Common myeloid progenitor, CD34-positive (primary cell): ENCODE measurements around the gene PTPN18.

Experiments
- CTCF ChIA-PET: fragments of 350-600 bp; sonication (Branson Sonifier 250); formaldehyde crosslinking; loops from one replicate; lab custom pipeline; 2021; ENCODE audit warnings: antibody characterized with exemption; lab: Charles Lee
- POLR2A ChIA-PET: fragments of 350-600 bp; sonication (Branson Sonifier 250); formaldehyde crosslinking; loops from one replicate; lab custom pipeline; 2021; ENCODE audit warnings: antibody characterized with exemption; lab: Charles Lee
- DNase-seq, 3 donors: peaks; one replicate each; pipeline versions ENCODE4 v3.0.0 to v3.0.0-alpha.2; 2013
- H3K27ac ChIP-seq, 2 experiments: 1 replicate in 1 of 2; 2 replicates in 1 of 2; pipeline ENCODE4 v1.7.0; 2013; ENCODE audit warnings: inconsistent platforms in 2 of 2, low read length in 2 of 2, mild to moderate bottlenecking in 2 of 2, low read depth in 1 of 2, moderate library complexity in 1 of 2; ENCODE audit not compliant: severe bottlenecking in 2 of 2, insufficient read depth in 1 of 2, poor library complexity in 1 of 2
- H3K27me3 ChIP-seq, 5 experiments: replicated peaks in 2 of 5; 1 replicate in 3 of 5; 2 replicates in 2 of 5; pipeline versions ENCODE4 v1.6.1 to v1.7.0; 2013; ENCODE audit warnings: low read length in 4 of 5, mild to moderate bottlenecking in 2 of 5, moderate library complexity in 2 of 5, inconsistent platforms in 1 of 5; ENCODE audit not compliant: insufficient read depth in 5 of 5, control insufficient read depth in 4 of 5
- H3K36me3 ChIP-seq, 4 experiments: 1 replicate in 2 of 4; 2 replicates in 2 of 4; pipeline versions ENCODE4 v1.6.1 to v1.7.0; 2013; ENCODE audit warnings: low read length in 3 of 4, control low read depth in 1 of 4, mild to moderate bottlenecking in 1 of 4; ENCODE audit not compliant: control insufficient read depth in 4 of 4, insufficient read depth in 4 of 4
- H3K4me1 ChIP-seq, 4 experiments: 1 replicate in 3 of 4; 2 replicates in 1 of 4; pipeline versions ENCODE4 v1.6.1 to v1.7.1; 2013; ENCODE audit warnings: low read length in 3 of 4, mild to moderate bottlenecking in 3 of 4, control low read depth in 1 of 4, inconsistent platforms in 1 of 4, moderate library complexity in 1 of 4; ENCODE audit not compliant: control insufficient read depth in 4 of 4, insufficient read depth in 4 of 4; ENCODE audit errors: control extremely low read depth in 1 of 4
- H3K4me3 ChIP-seq, 7 experiments: 1 replicate in 4 of 7; 2 replicates in 3 of 7; pipeline versions ENCODE4 v1.5.1 to v1.7.0; 2013; ENCODE audit warnings: mild to moderate bottlenecking in 7 of 7, low read length in 6 of 7, moderate library complexity in 6 of 7, inconsistent platforms in 2 of 7, low read depth in 2 of 7, control low read depth in 1 of 7; ENCODE audit not compliant: insufficient read depth in 4 of 7, control insufficient read depth in 1 of 7; ENCODE audit errors: extremely low read depth in 1 of 7
- H3K9me3 ChIP-seq, 5 experiments: 1 replicate in 4 of 5; 2 replicates in 1 of 5; pipeline versions ENCODE4 v1.6.1 to v1.7.1; 2013; ENCODE audit warnings: low read length in 4 of 5, mild to moderate bottlenecking in 2 of 5, inconsistent platforms in 1 of 5, low read depth in 1 of 5, moderate library complexity in 1 of 5; ENCODE audit not compliant: control insufficient read depth in 4 of 5, insufficient read depth in 2 of 5; ENCODE audit errors: control extremely low read depth in 1 of 5
- WGBS: methylation state at CpG from one replicate; pipeline ENCODE4 v1.1.5; 2013; ENCODE audit not compliant: insufficient coverage; 5-methylcytosine and 5-hydroxymethylcytosine counted together

PTPN18 gene

DNA sequence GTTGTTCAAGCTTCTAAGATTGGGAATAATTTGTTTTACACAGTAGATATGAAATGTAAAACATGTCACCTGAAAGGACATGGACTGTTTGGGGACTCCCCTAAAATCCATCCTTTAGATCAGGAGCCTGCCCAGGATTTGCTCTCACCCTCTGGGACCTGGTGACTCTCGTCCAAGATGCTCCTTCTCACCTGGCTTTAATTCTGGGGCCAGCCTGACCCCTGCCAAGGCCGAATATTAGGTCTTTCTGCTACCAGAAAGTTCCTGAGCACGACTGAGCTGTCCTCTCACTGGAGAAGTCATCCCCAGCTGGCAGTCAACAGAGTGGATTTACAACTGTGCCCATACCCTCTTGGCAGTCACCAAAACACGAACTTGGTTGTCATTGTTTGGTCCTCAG is 25.3 kb downstream of the PTPN18 start:
- POLR2A ChIA-PET = no interaction called here
- Histone ChIP-seq H3K4me3 (no peak overlapping the region), H3K27me3 (no peaks in the 10 kb centered on the region), H3K27ac (no peak overlapping the region), H3K36me3 (peaks cover 0 to 6% (median 4%) of the 10 kb centered on the region in 4 experiments), H3K4me1 (peaks cover 0 to 11% (median 3%) of the 10 kb centered on the region in 4 experiments), H3K9me3 (no peaks in the 10 kb centered on the region)
- 98% methylated on average over 4 of the region's 4 CpGs for WGBS
- CTCF ChIA-PET = no interaction called here
- DNase-seq = no peak

DNA sequence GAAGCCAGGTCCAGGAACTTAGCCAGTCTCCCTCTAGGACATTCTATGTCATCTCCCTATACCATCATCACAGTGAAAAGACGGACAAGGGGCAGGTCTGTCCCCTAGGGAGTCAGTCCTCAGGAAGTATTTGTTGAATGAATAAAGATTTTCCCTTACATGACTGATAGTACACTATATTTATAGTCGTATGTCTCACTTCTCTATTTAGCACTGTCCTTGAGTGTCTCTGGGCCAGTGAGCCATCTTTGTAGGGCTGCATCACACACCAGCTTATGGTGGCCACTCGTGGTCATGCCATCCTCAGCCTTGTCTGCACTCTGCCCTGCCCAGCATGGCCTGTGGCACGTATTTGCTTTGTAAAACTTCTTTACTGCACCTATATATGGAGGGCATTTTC is 25.8 kb downstream of the PTPN18 start:
- no peak for DNase-seq
- Histone ChIP-seq H3K27ac (no peak overlapping the region), H3K36me3 (peaks cover 0 to 5% (median 3%) of the 10 kb centered on the region in 4 experiments), H3K27me3 (no peaks in the 10 kb centered on the region), H3K4me1 (peaks cover 0 to 11% (median 3%) of the 10 kb centered on the region in 4 experiments), H3K4me3 (no peak overlapping the region), H3K9me3 (no peaks in the 10 kb centered on the region)
- POLR2A ChIA-PET = no interaction called here
- 100% methylated on average over 1 of the region's 4 CpGs for WGBS
- CTCF ChIA-PET = no interaction called here

DNA sequence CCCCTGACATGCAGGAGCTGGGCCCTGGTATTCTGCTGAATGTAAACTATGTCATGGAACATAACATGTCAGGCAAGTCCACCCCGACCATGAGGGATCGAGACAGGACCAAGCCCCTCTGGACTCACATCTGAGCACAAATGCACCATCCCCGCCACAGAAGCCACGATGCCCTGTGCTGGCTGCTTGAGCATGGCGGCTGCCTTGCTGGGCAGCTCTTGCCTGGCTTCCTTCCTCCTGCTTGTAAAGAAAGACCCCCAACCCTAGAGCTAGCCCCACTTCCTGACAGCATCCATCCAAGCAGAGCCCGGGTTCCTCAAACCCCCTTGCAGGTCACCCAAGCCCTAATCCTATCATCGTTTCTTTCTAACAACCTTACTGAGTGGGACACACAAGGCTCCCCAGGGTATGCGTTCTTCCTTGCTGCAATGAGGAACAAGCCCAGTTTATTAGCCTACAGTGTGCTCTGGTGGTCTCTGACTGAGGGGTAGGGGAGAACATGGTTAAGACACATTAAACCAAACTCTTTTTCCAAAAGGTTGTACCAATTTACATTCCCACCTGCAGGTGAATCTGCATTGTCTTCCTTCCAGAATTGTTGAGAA is 26.6 kb downstream of the PTPN18 start:
- DNase-seq = no peak
- H3K27me3 ChIP-seq = no peaks in the 10 kb centered on the region
- ChIA-PET POLR2A (no interaction called here), CTCF (no interaction called here)
- 96% methylated on average over 5 of the region's 8 CpGs for WGBS
- H3K4me1 ChIP-seq = peaks cover 0 to 11% (median 3%) of the 10 kb centered on the region in 4 experiments
- H3K36me3 ChIP-seq = peaks cover 0 to 2% (median 1%) of the 10 kb centered on the region in 4 experiments
- H3K4me3 ChIP-seq = no peak overlapping the region
- H3K9me3 ChIP-seq = no peaks in the 10 kb centered on the region
- no peak overlapping the region for H3K27ac ChIP-seq

DNA sequence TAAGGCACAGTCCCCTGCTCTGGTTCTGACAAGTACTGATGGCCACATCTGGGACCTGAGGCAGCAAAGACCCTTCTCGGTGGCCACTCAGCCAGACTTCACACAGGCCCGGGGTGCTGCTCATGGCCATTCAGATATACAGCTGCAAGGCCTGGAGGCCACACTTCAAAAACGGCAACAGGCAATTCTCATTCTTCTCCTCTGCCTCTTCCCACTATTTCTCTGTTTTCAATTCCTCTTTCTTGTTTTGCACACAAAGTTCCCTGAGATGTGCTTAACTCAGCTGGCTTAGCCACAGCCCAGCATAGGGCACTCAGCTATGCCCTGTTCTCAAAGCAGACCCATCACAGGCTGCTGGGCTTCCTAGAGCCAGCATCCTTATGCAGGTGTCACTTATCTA is 29.9 kb downstream of the PTPN18 start:
- ChIA-PET CTCF (interaction anchor here (1.1 to 1.6 kb wide), 2 partner anchors 13 to 31 kb away, joined by 3 to 5 read pairs; no protein-coding TSS in a partner anchor), POLR2A (no interaction called here)
- Histone ChIP-seq H3K27me3 (no peaks in the 10 kb centered on the region), H3K9me3 (no peaks in the 10 kb centered on the region), H3K27ac (no peak overlapping the region), H3K4me1 (peaks cover 0 to 6% (median 5%) of the 10 kb centered on the region in 4 experiments), H3K4me3 (no peak overlapping the region), H3K36me3 (peaks cover 0 to 2% (median 1%) of the 10 kb centered on the region in 4 experiments)
- no peak for DNase-seq
- WGBS = 90% methylated on average over 3 of the region's 3 CpGs

DNA sequence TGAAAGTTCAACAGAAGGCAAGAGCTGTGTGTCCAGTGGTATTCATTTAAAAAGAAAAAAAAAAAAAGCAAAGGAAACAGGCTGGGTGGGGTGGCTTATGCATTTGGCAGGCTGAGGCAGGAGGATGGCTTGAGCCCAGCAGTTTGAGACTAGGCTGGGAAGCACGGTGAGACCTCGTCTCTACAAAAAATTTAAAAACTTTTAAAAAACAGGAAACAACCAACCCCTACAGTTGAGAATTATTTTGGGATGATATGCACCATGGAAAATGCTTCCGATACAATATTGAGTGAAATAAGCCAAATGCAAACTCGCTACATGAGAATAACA is 31.2 kb downstream of the PTPN18 start:
- H3K4me1 ChIP-seq = peaks cover 0 to 17% (median 15%) of the 10 kb centered on the region in 4 experiments
- WGBS = 100% methylated on average over 1 of the region's 4 CpGs
- POLR2A ChIA-PET = no interaction called here
- H3K27ac ChIP-seq = no peak overlapping the region
- no peak for DNase-seq
- H3K27me3 ChIP-seq = no peaks in the 10 kb centered on the region
- CTCF ChIA-PET = no interaction called here
- H3K9me3 ChIP-seq = no peaks in the 10 kb centered on the region
- H3K4me3 ChIP-seq = no peak overlapping the region
- no peaks in the 10 kb centered on the region for H3K36me3 ChIP-seq

DNA sequence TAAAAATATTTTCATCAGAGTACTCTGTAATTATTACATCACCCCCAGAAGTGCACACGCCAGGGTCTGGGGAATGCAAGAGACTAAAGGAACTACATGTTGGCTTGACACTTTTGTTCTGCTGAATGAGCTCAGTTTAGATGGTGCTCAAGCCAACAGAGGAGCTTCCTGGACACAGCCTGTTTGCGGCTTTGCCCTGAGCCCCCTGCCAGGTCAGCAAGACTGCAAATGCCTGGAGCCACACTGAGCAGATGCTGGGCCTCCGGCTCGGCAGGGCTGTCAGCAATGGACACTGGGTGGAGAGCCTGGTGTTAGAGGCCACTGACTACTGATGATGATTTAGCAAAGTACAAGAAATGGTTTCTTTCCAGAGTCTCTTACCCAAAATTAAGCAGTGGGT is 31.9 kb downstream of the PTPN18 start:
- no peaks in the 10 kb centered on the region for H3K9me3 ChIP-seq
- H3K4me3 ChIP-seq = no peak overlapping the region
- H3K36me3 ChIP-seq = no peaks in the 10 kb centered on the region
- H3K27ac ChIP-seq = no peak overlapping the region
- H3K4me1 ChIP-seq = peaks cover 0 to 18% (median 17%) of the 10 kb centered on the region in 4 experiments
- POLR2A ChIA-PET = no interaction called here
- no peaks in the 10 kb centered on the region for H3K27me3 ChIP-seq
- DNase-seq = no peak
- WGBS = 95% methylated on average over 4 of the region's 4 CpGs
- CTCF ChIA-PET = interaction anchor here (3.9 kb wide), 1 partner anchor 14 kb away, joined by 18 read pairs; no protein-coding TSS in a partner anchor

DNA sequence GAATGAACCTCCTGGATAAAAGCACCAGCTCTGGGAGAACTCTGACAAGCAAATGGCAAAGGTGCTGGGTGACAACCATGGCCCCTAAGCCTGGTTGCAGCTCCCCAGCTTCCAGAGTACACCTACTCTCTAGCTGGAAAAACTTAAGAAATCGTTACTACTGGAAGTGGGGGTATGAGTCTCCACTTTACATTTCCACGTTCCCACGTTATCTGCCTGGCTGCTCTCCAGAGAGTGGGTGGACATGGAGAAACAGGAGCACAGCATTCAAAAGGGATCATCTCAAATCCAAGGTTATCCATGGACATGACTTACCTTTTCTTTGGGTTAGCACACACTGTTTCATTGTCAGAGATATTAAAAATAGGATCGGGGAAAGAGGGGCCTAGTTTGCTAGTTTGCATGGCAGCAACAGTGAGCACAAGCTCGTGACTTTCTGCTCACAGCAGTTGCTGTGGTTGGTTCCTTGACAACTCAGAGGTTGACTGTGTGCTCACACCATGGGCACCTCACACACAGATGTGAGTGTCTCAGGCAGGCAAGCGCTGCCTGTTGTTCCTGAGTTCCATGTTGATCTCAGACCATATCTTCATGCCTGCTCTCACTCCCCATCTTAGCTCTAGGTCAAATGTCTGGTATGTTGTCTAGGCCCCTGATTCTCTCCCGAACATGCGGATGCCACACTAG is 32.5 kb downstream of the PTPN18 start:
- POLR2A ChIA-PET = no interaction called here

More for the DNA sequence above, 32.5 kb downstream of the PTPN18 start:
- no peaks in the 10 kb centered on the region for H3K9me3 ChIP-seq
- H3K27ac ChIP-seq = no peak overlapping the region
- DNase-seq = no peak
- WGBS = 98% methylated on average over 7 of the region's 8 CpGs
- no peaks in the 10 kb centered on the region for H3K27me3 ChIP-seq
- H3K4me3 ChIP-seq = no peak overlapping the region
- peaks cover 0 to 18% (median 17%) of the 10 kb centered on the region in 4 experiments for H3K4me1 ChIP-seq
- H3K36me3 ChIP-seq = no peaks in the 10 kb centered on the region
- CTCF ChIA-PET = interaction anchor here (3.9 kb wide), 1 partner anchor 14 kb away, joined by 18 read pairs; no protein-coding TSS in a partner anchor
